Hematopoietic multipotent progenitor cell treated with erythropoietin and hydrocortisone succinate and interleukin-3 and kit ligand, for 8 days (in vitro differentiated cells): ENCODE results near the gene SPPL2A.
A peak's percentile ranks its signal among the peaks of the same experiment; 100 is the strongest.
"Not testable (repeated sequence)": the region's sequence is repeated elsewhere in the genome, so short reads cannot be mapped to it uniquely, and the experiment has no call there.

Experiments
- DNase-seq: peaks from one replicate; pipeline ENCODE4 v3.0.0-alpha.2; 2015

The SPPL2A gene

GRCh38 chr15:50765195-50765967, at the start of gene SPPL2A:
Gene SPPL2A (minus strand): TSS chr15:50765706. CDS start chr15:50765533, 173 bp downstream.
- peak; percentile 85 for DNase-seq

GRCh38 chr15:50814634-50815033, 49.1 kb upstream of the SPPL2A start:
- no peak for DNase-seq

- DNase-seq: no peak
Observed at GRCh38 chr15:50813865-50814264, 48.4 kb upstream of the SPPL2A start.

DNA sequence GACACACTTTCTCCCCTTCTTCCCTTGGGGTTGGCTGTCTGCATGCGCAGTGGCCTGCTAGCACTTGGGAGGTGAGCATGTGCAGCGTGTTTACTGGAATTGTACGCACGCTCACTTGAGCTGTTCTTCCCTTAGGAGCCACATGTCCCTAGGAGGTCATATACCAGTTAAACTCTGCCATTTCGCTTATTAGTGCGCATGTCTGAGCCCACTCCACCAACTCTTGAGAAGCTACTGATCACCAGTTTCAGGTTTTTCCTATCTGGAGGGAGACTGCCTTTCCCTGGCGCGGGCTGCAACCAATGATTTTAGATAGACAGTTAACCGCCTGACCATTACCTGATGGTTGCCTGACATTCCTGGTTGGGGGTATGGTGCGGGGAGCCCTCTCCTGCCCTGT, 47.6 kb upstream of the SPPL2A start:
- no peak for DNase-seq

GRCh38 chr15:50812181-50812506, 46.6 kb upstream of the SPPL2A start:
- DNase-seq: not testable (repeated sequence)

- DNase-seq: not testable (repeated sequence)
Observed at GRCh38 chr15:50811461-50812180, 46.1 kb upstream of the SPPL2A start.

- DNase-seq: no peak
Observed at GRCh38 chr15:50810128-50810527, 44.6 kb upstream of the SPPL2A start.

DNA sequence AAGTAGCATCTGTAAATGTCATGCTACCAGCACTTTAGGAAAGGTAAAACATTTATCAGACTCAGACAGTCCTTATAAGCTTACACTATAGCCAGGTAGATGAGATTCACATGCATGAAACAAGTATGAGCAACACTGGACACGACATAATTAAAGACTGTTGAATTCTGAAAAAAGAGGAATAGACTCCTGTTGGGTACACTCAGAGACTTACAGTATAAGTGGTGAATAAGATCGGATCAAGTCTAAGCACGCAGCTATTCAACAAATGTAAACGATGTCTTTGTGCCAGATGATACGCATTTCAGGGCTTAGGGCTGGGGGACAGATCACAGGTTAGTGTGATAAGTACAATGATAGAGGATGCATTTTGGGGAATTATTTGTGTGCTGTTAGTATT, 43.2 kb upstream of the SPPL2A start:
- no peak for DNase-seq

DNA sequence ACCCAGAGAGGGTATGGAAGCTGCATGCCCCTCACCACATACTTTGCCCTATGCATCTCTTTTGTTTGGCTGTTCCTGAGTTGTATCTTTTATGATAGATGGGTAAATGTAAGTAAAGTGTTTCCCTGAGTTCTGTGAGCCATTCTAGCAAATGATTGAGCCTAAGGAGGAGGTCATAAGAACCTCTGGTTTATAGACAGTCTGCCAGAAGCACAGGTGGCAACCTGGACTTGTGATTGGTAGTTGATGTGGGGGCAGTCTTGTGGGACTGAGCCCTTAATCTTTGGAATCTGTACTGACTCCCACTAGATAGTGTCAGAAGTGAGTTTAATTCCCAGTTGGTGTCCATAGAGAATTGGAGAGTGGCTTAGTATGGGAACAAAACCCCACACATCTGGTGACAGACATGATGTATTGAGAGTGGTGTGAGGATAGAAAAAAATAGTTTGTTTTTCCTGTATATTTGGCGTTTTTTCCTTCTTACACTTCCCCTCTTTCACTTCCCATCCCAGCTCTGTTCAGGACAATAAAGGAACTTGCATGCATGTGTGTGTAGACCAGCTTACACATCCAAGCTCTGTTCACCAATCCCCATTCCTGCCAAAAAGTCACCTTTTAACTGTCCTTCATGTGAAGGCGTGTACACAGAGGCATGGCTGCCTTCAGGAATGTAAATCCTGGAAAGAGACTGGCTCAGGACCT, 38.1 kb upstream of the SPPL2A start:
- no peak for DNase-seq

GRCh38 chr15:50800715-50801114, 35.2 kb upstream of the SPPL2A start:
- no peak for DNase-seq

DNA sequence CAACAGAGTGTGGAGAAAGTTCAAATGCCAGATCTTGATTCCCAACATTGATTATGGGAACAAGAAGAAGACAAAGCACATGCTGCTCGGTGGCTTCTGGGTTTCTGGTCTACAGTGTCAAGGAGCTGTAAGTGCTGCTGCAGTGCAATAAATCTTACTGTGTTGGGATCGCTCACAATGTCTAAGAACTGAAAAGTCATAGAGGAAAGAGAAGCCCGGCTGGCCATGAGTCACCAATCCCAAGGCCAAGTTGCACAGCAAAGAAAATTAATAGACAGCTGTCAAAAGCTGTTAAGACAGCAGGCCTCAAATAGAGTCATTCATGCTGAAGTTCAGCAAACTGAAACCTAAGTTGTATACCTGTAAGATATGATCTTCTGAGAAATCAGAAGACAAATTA, 33.2 kb upstream of the SPPL2A start:
- DNase-seq: no peak

DNA sequence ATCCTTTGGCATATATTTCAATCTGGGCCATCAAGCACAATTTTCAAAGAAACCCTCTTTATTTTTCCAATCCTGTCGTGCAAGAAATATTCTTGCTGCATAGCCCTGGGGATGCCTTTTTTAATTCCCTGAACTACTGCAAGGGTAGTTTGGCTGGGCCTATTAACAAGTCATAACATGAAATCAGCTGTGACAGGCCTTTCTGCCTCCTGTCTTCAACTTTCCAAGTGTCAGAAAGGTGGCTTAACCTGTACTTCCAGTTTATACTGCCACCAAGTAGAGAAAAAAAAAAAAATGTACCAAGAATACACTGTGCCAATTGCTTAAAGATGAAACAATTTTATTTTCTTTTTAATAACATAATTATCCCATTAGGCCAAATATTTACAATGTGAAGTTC, 32.4 kb upstream of the SPPL2A start:
- DNase-seq: no peak

- no peak for DNase-seq
Observed at GRCh38 chr15:50791486-50791885, 26.0 kb upstream of the SPPL2A start.

DNA sequence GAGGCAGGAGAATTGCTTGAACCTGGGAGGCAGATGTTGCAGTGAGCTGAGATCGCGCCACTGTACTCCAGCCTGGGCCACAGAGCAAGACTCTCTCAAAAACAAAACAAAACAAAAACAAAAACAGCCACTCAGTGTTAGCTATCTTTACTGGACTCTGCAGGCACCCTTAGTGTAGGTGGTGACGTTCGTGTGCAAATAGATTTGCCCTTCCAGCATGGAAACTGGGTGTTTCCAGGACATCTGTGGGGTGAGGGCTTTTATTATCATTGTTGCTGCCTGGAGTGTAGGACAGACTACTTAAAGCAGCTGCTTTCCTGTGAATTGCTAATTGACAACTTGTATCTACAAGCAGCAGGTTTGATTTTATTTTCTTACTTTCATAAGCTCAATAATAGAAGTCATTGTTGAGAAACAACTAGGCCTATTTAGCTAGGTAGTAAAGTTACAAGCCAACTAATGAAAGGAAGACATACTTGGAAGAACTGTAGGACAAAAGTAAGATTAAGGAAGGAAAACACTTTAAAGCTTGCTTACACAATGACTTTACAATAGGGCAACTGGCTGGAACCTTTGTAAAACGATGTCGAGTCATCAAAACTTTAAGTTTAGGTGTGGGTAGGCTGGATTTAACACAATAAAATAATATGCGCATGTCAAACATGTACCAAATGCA, 25.4 kb upstream of the SPPL2A start:
- no peak for DNase-seq

DNA sequence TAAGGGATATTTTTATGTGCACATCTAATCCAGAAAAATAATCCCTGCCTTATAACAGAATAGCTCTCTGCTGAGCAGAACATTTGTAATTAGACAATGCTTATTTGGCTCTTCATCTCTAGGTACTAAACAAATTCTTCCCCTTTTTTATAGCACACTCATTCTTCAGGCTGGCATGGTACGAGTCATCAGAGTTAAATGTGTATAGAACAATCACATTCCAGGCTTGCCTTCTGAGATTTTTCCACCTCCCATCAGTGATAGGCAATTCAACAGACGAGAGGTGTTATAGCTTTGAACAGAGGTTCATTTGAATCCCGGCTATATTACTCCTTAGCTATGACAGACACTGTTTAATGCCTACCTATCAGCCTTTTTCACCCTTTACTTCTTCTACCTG, 21.4 kb upstream of the SPPL2A start:
- DNase-seq: no peak

DNA sequence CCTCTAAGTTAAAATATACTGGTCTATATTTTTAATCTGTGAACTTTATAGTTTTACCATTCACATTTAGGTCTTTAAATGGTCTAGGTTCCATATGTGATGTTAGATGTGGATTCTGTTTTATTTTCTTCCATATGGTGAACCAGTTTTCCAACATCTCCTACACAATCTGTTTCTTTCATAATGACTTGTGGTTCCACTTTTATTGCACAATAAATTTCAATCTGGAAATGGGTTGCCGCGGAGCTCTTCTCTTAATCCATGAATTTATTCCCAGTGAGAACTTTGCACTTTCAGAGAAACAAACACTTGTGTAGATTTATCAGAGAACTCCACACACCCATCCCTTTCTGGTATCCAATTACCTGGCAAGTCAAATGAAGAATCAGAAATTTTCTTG, 20.9 kb upstream of the SPPL2A start:
- no peak for DNase-seq

DNA sequence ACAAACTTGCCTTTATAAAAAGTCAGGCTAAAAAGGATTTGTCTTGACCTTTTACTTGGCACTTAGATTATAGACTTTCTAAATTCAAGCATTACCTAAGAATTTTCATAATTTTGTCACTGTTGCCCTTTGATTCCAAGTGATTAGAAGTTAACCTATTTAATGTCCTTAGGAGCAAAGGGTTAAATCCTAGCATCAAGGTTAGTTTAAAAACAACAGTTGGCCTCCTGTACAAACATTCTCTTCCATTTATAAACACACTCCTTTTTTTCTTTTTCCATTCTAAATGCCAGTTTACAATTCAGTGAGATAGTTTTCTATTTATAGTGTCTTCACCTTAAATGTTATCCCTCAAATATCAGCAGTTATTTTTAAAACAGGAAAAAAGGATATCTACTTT, 18.4 kb upstream of the SPPL2A start:
- no peak for DNase-seq

GRCh38 chr15:50783411-50783810, 17.9 kb upstream of the SPPL2A start:
- DNase-seq: no peak

DNA sequence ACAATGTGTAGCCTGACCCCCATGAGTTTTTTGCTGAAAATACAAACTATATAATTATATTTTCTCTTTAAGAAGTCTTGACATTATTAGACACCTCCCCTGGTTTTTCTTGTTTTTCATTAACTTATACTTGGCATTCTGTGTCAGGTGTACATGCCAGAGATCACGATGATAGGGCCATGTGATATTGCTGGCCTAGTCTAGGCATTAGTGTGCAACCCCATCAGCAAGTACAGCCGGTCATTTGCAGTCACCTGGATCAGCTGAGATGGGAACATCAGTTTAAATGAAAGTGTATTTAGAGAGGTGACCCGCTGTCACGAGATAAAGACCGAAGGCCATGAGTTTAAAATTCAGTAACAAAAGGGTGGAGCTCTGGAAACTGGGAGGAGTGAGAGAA, 12.6 kb upstream of the SPPL2A start:
- no peak for DNase-seq

- DNase-seq: no peak
Observed at GRCh38 chr15:50777042-50777441, 11.5 kb upstream of the SPPL2A start.

- peak; percentile 23 for DNase-seq
Observed at GRCh38 chr15:50774450-50774849, 8.9 kb upstream of the SPPL2A start.

DNA sequence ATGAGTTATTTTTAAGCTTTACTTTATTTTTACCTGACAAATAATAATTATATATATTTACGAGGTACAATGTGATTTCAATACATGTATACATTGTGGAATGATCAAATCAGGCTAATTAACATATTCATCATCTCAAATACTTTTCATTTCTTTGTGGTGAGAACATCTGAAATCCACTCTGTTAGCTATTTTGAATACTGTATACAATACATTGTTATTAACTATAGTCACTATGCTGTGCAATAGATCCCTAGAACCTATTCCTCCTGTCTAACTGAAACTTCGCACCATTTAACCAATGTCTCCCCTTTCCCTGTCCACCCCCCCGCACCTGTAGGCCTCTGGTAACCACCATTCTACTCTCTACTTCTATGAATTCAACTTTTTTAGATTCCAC, 7.9 kb upstream of the SPPL2A start:
- no peak for DNase-seq

GRCh38 chr15:50767332-50767861, 1.9 kb upstream of the SPPL2A start:
- no peak for DNase-seq
